GM21723 (cell line): ENCODE measurements around the gene GATA2.

Experiments
- ATAC-seq: cut with Tn5 transposase; IDR thresholded peaks from one replicate; pipeline ENCODE4 v1.9.1; 2021; ENCODE audit warnings: mild to moderate bottlenecking, moderate library complexity; ENCODE audit not compliant: unreplicated experiment

Gene GATA2

DNA sequence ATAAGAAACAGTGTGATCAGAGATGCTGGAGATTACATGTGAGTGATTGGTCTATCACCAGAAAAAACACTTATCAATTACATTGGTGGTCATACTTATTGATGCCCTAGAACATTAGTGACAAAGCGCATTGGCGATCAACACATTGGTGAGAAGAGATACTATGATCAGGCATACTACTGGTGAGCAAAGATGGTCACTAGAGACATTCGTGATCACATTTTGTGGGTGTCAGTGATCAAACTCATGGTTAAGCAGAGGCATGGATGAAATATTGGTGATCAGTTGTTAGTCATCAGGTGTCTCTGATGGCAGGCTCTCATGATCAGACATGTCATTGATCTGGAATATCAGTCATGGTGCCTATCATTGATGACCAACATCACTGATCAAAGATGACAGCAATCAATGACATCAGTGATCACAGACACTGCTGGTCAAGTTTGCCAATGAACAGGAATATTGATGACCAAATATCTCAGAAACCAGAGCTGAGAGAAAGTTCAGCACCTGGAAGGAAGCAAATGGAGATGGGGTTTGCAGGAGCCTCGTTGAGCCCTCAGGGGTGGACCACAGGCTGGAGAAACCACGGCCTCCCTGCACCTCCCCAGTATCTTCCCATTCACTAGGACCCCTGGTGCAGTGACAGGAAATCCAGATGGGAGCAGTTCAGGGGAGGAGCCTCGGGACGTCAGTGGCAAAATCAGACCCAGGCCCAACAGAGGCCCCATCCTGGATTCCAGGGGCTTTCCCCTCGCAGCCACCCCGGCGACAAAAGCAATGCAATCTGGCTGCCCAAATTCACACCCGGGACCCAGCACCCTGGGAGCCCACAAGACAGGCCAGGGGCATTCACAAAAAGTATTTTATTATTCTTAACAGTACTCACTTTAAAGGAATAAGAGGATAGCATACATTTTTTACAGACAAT, 14.2 kb downstream of the GATA2 start:
- no peak for ATAC-seq

DNA sequence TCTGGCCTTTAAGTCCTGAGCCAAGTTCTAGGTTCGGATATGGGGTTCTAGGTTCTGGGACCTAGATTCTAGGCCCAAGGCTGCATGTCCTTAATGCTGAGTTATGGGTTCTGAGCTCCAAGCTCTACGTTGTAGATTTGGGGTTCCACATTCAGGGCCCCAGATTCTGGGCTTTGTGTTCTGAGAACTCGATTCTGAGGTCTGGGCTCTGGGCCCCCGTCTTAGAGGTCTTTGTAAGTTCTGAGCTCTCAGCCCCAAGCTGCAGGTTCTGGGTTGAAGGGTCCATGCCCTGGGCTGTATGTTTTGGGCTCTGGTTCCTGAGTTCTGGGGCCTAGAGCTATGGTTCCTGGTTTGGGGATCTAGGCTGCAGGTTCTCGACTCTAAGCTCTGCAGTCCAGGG, 16.3 kb downstream of the GATA2 start:
- no peak for ATAC-seq

DNA sequence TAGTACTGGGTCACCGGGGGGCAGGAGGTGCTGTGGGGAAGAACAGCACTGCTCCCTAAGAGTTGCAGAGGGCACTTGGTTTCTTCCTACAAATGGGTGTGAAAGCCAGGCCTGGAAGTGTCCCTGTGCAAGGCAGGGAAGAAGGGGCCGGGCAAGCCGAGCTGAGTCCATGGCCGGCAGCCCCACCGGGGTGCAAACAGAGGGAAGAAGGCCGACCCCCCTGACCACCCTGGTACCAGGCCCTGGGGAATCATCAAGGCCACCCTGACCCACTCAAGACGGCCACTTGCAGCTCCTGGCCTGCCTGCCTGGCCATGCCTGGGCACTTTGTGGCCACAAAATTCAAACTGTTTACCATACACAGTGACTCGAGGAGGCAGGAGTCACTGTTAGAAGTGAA, 17.6 kb downstream of the GATA2 start:
- no peak for ATAC-seq

DNA sequence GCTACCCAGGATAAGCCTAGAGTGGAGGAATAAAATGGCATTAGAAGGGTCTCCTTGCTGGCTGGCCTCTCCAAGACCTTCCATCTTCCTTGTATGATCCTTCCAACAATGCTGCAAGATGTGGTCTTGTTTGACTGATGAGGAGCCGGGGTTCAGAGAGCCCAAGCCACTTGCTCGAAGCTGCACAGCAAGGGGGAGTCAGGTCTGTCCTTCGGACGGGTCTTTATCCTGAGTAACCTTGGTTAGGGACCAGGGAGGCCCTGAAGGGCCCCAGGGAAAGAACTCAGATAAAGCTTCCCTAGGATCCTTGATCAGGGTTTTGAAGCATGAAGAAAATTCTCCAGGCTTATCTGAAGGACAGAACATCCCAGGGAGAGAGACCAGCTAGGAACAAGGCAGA, 19.3 kb downstream of the GATA2 start:
- ATAC-seq = no peak

DNA sequence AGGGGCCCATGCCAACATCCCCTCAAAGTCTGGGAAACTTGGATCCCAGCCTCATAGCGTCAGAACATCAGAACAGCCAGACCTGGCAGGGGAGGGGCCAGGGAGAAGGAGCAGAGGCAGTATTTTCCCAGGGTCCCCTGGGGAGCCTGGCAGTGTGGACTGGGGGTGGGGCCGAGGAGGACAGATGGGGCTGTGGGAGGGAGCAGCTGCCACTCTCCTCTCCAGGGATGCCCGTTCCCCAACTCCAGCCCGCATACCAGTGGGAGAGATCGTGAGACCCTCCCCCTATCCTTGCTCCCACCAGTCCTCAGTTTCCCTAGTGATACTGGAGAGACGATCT, 19.9 kb downstream of the GATA2 start:
- no peak for ATAC-seq

DNA sequence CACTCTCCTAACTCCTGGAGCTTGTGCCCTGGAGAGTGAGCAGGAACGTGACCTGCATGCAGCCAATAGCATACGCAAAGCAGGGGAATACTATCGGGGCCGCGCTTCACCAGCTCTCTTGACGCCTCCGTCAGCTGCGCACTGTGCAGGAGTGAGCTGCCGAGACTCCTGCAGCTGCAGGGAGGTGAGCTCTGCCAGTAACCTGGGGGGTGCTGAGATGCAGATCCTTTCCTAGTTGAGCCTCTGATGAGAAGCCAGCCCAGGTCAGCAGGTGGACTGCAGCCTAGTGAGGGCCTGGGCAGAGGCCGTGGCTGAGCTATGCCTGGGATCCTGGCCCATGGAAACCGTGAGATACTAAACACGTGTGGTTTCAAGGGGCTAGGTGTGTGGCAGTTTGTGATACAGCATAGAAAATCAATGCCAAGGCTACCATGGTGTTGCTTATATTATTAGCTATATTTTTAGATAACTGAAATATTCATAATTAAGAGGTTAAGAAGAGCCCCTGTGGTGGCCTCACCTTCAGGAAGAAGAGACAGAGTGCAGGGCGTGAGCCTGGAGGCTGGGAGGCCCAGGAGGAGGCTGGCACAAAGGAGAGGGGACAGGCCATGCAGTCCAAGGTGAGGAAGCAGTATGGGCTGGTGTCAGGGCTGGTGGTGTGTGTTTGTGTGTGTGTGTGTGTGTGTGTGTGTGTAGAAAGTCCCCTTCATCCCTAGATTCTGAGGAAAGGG, 20.4 kb downstream of the GATA2 start:
- no peak for ATAC-seq

DNA sequence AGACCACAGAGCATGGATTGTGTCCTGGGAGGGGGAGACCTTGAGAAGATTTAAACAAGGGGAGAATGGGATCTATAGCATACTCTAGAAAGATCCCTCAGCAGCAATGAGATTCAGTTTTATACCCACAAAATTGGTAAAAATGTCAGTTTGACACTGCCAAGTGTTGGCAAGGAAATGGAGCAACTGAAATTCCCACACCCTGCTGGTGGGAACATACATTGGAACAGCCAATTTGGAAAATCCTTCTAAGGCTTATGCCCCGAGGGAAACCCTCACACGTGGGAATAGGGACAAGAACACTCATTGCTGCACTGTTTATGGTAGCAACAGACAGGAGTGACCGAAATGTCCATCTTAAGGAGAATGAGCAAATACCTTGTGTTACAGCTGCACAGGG, 21.3 kb downstream of the GATA2 start:
- ATAC-seq = no peak

DNA sequence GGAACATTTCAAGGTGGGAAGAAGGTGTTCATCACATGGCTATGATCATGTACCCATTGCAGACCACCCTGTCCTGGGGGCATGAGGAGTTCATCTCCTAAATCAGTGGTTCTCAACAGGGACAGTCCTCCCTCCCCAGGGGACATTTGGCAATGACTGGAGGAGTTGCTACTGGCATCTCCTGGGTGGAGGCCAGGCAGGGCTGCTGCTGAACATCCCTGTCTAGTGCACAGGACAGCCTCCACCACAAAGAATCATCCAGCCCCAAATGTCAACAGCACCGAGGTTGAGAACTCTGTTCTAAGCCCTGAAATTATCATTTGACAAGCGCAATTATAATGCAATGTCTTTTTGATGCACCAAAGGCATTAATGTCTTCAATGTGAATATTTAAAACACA, 21.9 kb downstream of the GATA2 start:
- ATAC-seq = no peak

DNA sequence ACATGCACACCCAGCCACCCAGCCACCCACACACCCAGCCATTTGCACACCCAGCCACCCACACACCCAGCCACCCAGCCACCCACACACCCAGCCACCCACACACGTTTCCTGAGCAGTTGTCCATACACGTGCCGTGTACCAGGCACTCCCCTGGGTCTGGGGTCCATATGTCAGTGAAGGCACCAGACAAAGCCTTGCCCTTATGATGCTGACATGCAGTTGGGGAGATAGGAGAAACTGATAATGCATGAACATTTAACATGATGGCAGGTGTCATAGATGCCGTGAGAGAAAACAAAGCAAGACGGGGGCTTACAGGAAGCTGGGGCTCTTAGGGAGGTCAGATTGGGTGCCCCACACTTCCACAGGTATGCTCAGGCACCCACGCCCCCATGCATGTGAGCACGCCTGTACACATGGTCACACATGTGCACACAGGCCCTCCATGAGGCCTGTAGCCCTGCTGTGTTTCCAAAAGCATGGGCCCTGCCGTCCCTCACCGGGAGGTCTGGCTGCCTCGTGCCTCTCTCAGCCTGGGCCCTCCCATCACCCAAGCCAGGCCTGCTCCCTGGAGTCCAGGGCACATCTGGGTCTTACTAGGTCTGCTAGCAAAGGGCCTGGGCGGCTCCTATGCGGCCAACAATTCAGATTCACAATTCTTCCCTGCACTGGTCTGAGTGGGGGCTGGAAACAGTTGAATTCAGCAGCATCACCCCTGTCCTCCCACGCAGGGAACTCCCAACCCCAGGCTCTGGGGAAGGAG, 22.7 kb downstream of the GATA2 start:
- ATAC-seq = no peak

DNA sequence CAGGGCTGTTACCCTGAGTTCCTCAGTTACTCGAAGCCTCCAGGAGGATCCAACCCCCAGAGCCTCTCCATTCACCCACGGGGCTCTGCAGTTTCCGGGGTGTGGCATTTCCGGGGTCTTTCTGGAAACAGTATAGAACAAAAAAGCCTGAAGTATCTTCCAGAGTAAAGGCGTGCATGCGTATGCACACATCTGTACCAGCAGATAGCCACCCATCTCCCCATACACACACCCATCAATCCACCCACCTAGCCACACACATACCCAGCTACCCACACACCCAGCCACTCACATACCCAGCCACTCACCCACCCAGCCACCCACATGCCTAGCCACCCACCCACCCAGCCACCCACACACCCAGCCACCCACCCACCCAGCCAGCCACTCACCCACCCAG, 23.4 kb downstream of the GATA2 start:
- no peak for ATAC-seq

DNA sequence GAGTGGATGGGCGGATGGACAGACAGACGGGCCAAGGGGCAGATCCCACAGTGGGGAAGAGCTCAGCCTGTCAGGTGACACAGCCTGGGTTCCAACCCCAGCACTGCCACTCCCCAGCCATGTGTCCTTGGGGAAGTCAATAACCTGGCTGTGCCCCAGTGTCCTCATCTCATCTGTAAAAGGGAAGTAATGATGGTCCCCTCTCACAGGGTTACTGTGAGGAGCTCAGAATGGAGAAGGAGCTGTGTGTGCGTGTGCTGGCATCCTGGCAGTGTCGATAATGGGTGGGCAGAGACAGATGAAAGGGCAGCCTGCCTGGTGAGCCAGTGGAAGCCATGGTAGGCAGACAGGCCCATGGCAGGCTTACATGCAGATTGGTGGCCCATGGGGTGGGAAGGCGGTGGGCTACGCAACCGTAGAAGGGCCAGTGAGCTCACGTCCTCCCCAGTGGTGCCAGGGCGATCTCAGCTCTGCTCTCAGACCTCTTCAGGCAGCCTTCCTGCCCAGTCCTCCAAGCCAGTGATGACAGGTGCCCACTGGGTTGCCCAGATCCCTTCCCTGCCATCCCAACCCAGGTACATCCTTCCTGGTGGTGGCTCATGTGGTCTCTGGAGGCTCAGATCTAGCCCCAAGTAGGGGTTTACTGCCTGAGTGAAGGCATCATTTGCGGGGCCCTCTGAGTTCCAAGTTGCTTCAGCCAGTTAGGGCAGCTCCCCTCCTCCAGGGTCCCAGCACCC, 24.0 kb downstream of the GATA2 start:
- no peak for ATAC-seq

DNA sequence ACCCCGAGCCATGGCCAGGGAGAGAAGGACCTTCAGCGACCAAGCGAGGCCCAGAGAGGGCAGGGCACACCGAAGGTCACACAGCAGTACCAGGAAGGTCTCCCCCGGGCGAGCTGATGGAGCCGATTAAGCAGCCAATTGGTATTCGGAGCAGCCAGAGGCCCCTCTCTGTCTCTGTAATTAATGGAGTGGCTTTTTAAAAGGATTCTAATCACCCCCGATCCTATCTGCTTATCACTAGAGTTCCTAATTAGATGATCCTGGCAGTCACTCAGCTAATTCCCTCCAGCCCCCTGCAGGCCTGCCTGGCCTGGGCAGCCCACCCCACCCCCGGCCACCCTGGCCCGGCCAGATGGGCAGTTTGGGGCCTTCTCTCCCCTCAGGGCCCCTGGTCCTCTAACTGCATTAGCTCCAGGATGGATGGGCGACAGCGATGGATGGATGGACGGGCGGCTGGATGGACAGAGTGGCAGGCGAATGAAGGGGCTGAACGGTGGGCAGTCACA, 24.7 kb downstream of the GATA2 start:
- ATAC-seq = no peak

DNA sequence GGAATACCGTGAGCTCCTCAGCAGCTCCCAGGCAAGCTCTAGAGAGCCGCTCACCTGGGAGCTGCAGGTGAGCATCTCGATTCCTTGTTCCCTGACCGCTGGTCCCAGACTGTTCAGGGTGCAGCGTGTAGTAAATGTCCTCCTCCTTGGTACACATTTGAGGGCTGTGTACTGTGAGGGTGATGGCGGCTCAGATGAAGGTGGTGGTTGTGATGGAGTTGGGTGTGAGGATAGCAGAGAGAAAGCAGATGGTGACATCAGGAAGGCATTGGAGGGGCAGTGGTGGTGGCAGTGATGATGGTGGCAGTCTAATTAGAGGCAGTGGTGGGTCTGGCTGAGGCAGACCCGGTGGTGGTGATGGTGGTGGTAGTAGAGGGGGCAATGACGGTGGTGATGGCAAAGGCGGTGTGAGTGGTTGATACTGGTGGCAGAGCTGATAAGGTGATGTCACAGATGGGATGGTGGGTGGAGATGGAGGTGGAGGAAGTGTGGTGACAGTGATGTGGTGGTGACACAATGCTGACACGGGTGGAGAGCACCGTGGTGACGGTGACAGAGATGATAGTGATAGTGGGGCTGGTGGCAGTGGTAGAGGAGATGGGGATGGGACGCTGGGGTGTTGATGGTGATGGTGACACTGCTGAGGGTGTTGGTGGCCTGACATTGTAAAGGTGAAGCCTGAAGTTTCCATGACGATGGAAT, 26.0 kb downstream of the GATA2 start, which contains the start of gene DNAJB8:
Gene DNAJB8 (minus strand): TSS at position 51 of the 702 bp plus-strand sequence. CDS start 3,645 bp downstream, outside the sequence.
- ATAC-seq = no peak

DNA sequence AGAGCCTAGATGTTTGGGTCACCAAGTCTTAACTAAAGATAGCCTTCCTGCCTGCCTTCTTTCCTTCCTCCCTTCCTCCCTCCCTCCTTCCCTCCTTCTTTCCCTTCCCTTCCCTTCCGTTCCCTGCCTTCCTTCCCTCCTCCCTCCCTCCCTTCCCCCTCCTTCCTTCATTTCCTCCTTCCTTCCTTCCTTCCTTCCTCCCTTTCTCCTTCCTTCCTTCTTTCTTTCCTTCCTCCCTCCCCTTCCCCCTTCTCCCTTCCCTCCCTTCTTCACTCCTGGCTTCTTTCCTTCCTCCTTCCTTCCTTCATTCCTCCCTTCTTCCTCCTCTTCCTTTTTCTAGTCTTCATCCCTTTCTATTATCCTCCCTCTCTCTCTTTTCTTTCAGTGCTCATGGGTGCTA, 28.3 kb downstream of the GATA2 start:
- ATAC-seq = no peak

DNA sequence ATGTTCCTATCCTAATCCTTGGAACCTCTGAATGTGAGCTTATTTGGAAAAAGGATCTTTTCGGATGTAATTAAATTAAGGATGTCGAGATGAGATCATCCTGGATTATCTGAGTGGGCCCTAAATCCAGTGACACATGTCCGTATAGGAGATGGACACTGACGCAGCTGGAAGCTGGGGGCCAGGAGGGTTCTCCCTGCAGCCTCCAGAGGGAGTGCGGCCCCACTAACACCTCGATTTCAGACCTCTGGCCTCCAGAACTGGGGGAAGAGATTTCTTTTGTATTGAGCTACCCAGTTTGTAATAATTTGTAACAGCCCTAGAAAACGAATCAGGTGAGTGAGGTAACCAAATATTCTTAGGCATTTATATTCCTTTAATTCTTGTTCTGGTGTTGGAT, 28.8 kb downstream of the GATA2 start:
- no peak for ATAC-seq

DNA sequence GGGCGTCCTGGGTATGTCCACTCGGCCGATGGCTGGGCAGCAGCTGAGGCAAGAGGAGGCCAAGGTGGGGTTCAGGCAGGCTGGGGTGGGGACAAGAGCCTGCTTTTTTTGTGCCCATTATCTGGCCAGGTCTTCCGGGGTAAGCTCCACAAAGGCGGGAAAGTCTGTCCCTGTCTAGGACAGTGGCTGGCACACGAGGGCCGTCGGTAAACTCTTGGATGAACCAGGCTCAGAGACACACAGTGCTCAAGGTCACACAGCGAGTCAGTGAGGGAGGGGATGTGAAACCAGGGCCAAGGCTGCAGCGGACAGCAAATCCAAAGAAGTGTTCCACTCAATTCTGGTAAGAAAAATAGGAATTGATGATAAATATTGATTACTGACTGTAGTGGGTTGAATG, 29.2 kb downstream of the GATA2 start:
- ATAC-seq = no peak

DNA sequence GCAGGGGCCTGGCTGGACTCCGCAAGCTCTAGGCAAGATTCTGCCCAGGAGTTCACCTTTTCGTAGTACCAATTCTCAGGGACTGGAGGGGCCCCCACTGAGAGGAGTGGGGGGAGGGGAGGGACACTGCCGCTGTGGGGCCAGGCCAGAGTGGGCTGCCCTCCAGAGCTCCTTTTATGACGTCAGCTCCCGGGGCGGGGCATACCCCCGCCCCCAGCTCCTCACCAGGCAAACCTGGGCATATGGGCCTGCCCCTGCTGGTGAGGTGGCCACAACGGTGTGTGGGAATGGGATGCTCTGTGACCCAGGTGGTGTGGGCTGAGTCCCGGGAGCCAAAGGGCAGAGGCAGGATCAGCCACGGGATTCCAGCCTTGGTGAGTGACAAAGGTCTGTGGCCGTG, 29.6 kb downstream of the GATA2 start:
- ATAC-seq = no peak

DNA sequence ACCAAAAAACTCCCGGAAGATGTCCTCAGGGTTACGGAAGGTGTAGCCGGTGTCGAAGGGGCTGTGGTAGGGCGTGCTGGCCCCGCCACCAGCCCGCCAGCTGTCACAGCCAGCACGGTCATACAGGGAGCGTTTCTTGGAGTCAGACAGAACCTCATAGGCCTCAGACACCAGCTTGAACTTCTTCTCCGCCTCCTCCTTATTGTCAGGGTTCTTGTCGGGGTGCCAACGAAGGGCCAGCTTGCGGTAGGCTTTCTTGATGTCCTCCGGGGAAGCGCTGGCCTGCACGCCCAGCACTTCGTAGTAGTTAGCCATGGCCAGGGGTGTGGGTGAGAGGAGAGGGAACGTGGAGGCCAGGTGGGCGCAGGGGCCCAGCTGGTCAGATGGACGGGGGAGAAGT, 30.1 kb downstream of the GATA2 start:
- ATAC-seq = no peak

DNA sequence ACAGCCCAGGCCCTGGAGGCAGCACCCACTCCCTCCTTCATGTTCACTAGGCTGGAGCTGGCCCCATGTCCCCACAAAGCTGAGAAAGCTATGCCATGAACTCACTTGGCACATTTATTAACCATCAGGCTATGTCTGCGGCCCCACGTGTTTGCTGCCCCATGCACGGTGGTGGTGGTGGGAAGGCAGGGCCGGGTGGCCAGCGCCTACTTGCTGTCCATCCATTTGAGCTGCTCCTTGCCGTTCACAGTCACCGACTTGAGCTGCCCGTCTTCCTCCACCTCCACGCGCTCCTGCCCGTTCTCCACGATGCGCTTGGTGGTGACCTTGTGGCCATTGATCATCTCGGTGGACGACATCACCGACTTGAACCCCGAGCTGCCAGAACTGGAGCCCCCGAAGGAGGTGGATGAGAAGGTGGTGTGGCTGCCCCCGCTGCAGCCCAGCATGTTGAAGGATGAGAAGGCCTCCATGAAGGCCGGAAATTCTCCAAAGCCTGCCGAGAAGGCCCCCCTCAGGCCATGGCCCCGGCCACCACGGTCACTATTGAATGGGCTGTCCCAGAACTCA, 30.6 kb downstream of the GATA2 start:
- ATAC-seq = no peak

DNA sequence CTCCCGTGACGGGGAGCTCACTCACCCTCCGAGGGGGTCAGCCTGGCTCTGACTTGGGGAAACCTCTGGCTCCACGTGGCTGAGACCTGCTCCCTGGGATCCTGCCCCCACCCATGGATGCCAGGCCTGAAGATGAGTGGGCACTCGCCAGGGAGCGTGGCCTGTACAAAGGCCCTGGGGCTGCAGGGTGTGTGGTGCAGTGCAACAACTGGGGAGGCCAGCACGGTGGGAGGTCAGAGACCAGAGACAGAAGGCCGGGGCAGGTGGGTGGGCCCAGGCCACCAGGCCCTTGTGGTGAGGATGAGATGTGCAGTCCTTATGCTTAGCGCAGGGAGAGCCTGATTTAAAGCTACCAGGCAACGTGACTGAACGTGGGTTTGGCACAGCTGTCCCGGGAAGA, 31.3 kb downstream of the GATA2 start:
- ATAC-seq = no peak
